H1 (cell line): ENCODE measurements around the gene KANSL1L. TPM values are rescaled to one million over a fixed set of nuclear protein-coding genes. Genes with fewer than 3 reads are reported as not detected.

ENCODE experiments used
- CTCF ChIA-PET: fragments of 300-600 bp; sonication (Branson Sonifier 250); formaldehyde crosslinking; loops from one replicate; lab custom pipeline; 2021; ENCODE audit not compliant: partially characterized antibody; lab: Charles Lee
- POLR2A ChIA-PET: fragments of 300-600 bp; sonication (Branson Sonifier 250); formaldehyde crosslinking; loops from one replicate; lab custom pipeline; 2021; ENCODE audit warnings: inconsistent platforms; ENCODE audit not compliant: partially characterized antibody; lab: Charles Lee
- DNase-seq, 2 experiments: peaks; one replicate each; pipeline versions ENCODE4 v3.0.0 to v3.0.0-alpha.2; 2010 to 2022; ENCODE audit warnings: low spot score in 2 of 2, low read depth in 1 of 2, mixed read lengths in 1 of 2
- FAIRE-seq: peaks from 2 replicates; lab custom pipeline; 2011; peaks lifted over from hg19 to GRCh38; lab: Jason Lieb, UNC
- H2AFZ ChIP-seq: 2 replicates; pipeline ENCODE4 v1.8.1; 2012; ENCODE audit warnings: low read length, inconsistent platforms
- H2AK5ac ChIP-seq: 2 replicates; pipeline ENCODE4 v1.6.1; 2013; ENCODE audit warnings: low read depth, low read length
- H2BK120ac ChIP-seq: replicated peaks from 2 replicates; pipeline ENCODE3; 2013; ENCODE audit warnings: low read depth, low read length, inconsistent platforms
- H2BK12ac ChIP-seq: 2 replicates; pipeline ENCODE4 v1.6.1; 2013; ENCODE audit warnings: low read depth, low read length
- H2BK15ac ChIP-seq: 2 replicates; pipeline ENCODE4 v1.6.1; 2013; ENCODE audit warnings: low read length
- H2BK20ac ChIP-seq: 2 replicates; pipeline ENCODE4 v1.6.1; 2013; ENCODE audit warnings: low read length
- H2BK5ac ChIP-seq: 2 replicates; pipeline ENCODE4 v1.6.1; 2013; ENCODE audit warnings: low read depth, low read length
- H3K14ac ChIP-seq: 2 replicates; pipeline ENCODE4 v1.6.1; 2013; ENCODE audit warnings: inconsistent platforms; ENCODE audit not compliant: insufficient read length
- H3K18ac ChIP-seq: 2 replicates; pipeline ENCODE4 v1.6.1; 2013; ENCODE audit warnings: low read length; ENCODE audit errors: extremely low read depth
- H3K23ac ChIP-seq: 2 replicates; pipeline ENCODE4 v1.6.1; 2013; ENCODE audit warnings: inconsistent platforms; ENCODE audit not compliant: insufficient read length
- H3K23me2 ChIP-seq: 2 replicates; pipeline ENCODE4 v1.6.1; 2013; ENCODE audit warnings: low read depth, low read length
- H3K27ac ChIP-seq: 2 replicates; pipeline ENCODE4 v1.6.1; 2011; ENCODE audit warnings: low read depth, low read length, inconsistent platforms
- H3K27me3 ChIP-seq, 4 experiments: replicated peaks in 1 of 4; 1 replicate in 1 of 4; 2 replicates in 3 of 4; pipeline versions ENCODE4 v1.6.1 to v1.8.1; 2011 to 2013; ENCODE audit warnings: low read length in 3 of 4, mild to moderate bottlenecking in 3 of 4, inconsistent platforms in 2 of 4, mixed read lengths in 2 of 4, moderate library complexity in 1 of 4; ENCODE audit not compliant: control insufficient read depth in 3 of 4, insufficient read depth in 3 of 4; ENCODE audit errors: extremely low read depth in 1 of 4
- H3K36me3 ChIP-seq, 4 experiments: 2 replicates each; pipeline versions ENCODE4 v1.6.1 to v1.8.1; 2011 to 2013; ENCODE audit warnings: mild to moderate bottlenecking in 4 of 4, low read length in 3 of 4, moderate library complexity in 2 of 4, control low read depth in 1 of 4, inconsistent platforms in 1 of 4; ENCODE audit not compliant: insufficient read depth in 4 of 4, control insufficient read depth in 2 of 4
- H3K4ac ChIP-seq: replicated peaks from 2 replicates; pipeline ENCODE3; 2013; ENCODE audit warnings: low read length, low read depth, mixed read lengths, inconsistent platforms; ENCODE audit not compliant: insufficient read length
- H3K4me1 ChIP-seq, 4 experiments: replicated peaks in 1 of 4; 1 replicate in 1 of 4; 2 replicates in 3 of 4; pipeline versions ENCODE4 v1.6.1 to v1.8.1; 2011 to 2013; ENCODE audit warnings: low read length in 3 of 4, inconsistent platforms in 2 of 4, mixed read lengths in 1 of 4; ENCODE audit not compliant: insufficient read depth in 4 of 4, control insufficient read depth in 3 of 4
- H3K4me2 ChIP-seq, 2 experiments: 2 replicates each; pipeline versions ENCODE4 v1.6.1 to v1.8.1; 2011 to 2013; ENCODE audit warnings: low read depth in 2 of 2, low read length in 2 of 2, control low read depth in 1 of 2, inconsistent platforms in 1 of 2, mild to moderate bottlenecking in 1 of 2; ENCODE audit not compliant: insufficient read depth in 1 of 2
- H3K4me3 ChIP-seq, 4 experiments: fragments of 200-600, 300-600 bp in 1 of 4; sonication (generic), shearing (Covaris generic), sonication (Bioruptor Twin) in 1 of 4; 2 replicates each; pipeline versions ENCODE4 v1.5.1 to v1.8.1; 2011 to 2016; ENCODE audit warnings: low read length in 4 of 4, low read depth in 3 of 4, control low read depth in 2 of 4, inconsistent platforms in 2 of 4, mild to moderate bottlenecking in 2 of 4, mixed read lengths in 1 of 4, moderate library complexity in 1 of 4; ENCODE audit not compliant: insufficient read depth in 2 of 4; ENCODE audit errors: extremely low read depth in 1 of 4
- H3K56ac ChIP-seq: replicated peaks from 2 replicates; pipeline ENCODE3; 2013; ENCODE audit warnings: low read depth, mild to moderate bottlenecking, mixed read lengths, low read length, inconsistent platforms; ENCODE audit not compliant: insufficient read length
- H3K79me1 ChIP-seq: 2 replicates; pipeline ENCODE4 v1.6.1; 2013; ENCODE audit warnings: low read depth, low read length, control low read depth
- H3K79me2 ChIP-seq, 2 experiments: 2 replicates each; pipeline versions ENCODE4 v1.6.1 to v1.8.1; 2012 to 2013; ENCODE audit warnings: low read length in 2 of 2, mild to moderate bottlenecking in 2 of 2, inconsistent platforms in 1 of 2; ENCODE audit not compliant: insufficient read depth in 2 of 2, control insufficient read depth in 1 of 2
- H3K9ac ChIP-seq, 4 experiments: replicated peaks in 1 of 4; 1 replicate in 1 of 4; 2 replicates in 3 of 4; pipeline versions ENCODE4 v1.6.1 to v1.8.1; 2011 to 2013; ENCODE audit warnings: low read depth in 3 of 4, low read length in 3 of 4, control low read depth in 2 of 4, mild to moderate bottlenecking in 2 of 4, moderate library complexity in 2 of 4, inconsistent platforms in 1 of 4; ENCODE audit errors: extremely low read depth in 1 of 4
- H3K9me3 ChIP-seq, 2 experiments: 2 replicates each; pipeline versions ENCODE4 v1.6.1 to v1.8.1; 2012 to 2013; ENCODE audit warnings: mild to moderate bottlenecking in 2 of 2, moderate library complexity in 2 of 2, control low read depth in 1 of 2, inconsistent platforms in 1 of 2, low read depth in 1 of 2, low read length in 1 of 2, mixed read lengths in 1 of 2; ENCODE audit not compliant: insufficient read depth in 2 of 2
- H4K20me1 ChIP-seq, 2 experiments: replicated peaks in 1 of 2; 2 replicates each; pipeline versions ENCODE3 to v1.8.1; 2011 to 2013; ENCODE audit warnings: inconsistent platforms in 2 of 2, low read length in 2 of 2, mild to moderate bottlenecking in 1 of 2; ENCODE audit not compliant: insufficient read depth in 2 of 2, control insufficient read depth in 1 of 2
- H4K5ac ChIP-seq: 2 replicates; pipeline ENCODE4 v1.6.1; 2013; ENCODE audit warnings: low read length, low read depth, mixed read lengths, inconsistent platforms; ENCODE audit not compliant: insufficient read length
- H4K8ac ChIP-seq: 2 replicates; pipeline ENCODE4 v1.8.0; 2013; ENCODE audit warnings: mild to moderate bottlenecking, moderate library complexity, low read length, inconsistent platforms; ENCODE audit not compliant: insufficient read depth; ENCODE audit errors: extremely low read depth
- H4K91ac ChIP-seq: replicated peaks from 2 replicates; pipeline ENCODE3; 2013; ENCODE audit warnings: low read length, mixed read lengths, inconsistent platforms; ENCODE audit not compliant: insufficient read length
- BACH1 ChIP-seq: IDR thresholded peaks from 2 replicates; pipeline ENCODE4 v1.6.1; 2012; ENCODE audit warnings: low read length, improper control_type of control experiment
- BRCA1 ChIP-seq: IDR thresholded peaks from 2 replicates; pipeline ENCODE4 v1.6.1; 2012; ENCODE audit warnings: low read depth, low read length, improper control_type of control experiment
- CBX8 ChIP-seq: fragments of 300-800, 300-1000 bp; sonication (generic); IDR thresholded peaks from 2 replicates; pipeline ENCODE4 v1.7.1; 2016; ENCODE audit warnings: low read depth, low read length, borderline replicate concordance
- CHD2 ChIP-seq: IDR thresholded peaks from 2 replicates; pipeline ENCODE4 v1.6.1; 2012; ENCODE audit warnings: low read length, improper control_type of control experiment
- GABPA ChIP-seq: IDR thresholded peaks from 2 replicates; pipeline ENCODE4 v1.6.1; 2011; ENCODE audit warnings: mild to moderate bottlenecking, low read length, moderate library complexity, borderline replicate concordance; ENCODE audit not compliant: insufficient read depth
- JUN ChIP-seq: IDR thresholded peaks from 2 replicates; pipeline ENCODE4 v1.6.1; 2011; ENCODE audit warnings: low read depth, mild to moderate bottlenecking, improper control_type of control experiment, low read length
- KDM4A ChIP-seq: IDR thresholded peaks from one replicate; pipeline ENCODE4 v1.7.1; 2012; ENCODE audit warnings: low read depth, mild to moderate bottlenecking, moderate library complexity, low read length, inconsistent platforms; ENCODE audit not compliant: severe bottlenecking
- MAFK ChIP-seq: IDR thresholded peaks from 2 replicates; pipeline ENCODE4 v1.6.1; 2012; ENCODE audit warnings: low read depth, mild to moderate bottlenecking, improper control_type of control experiment, low read length
- POLR2A ChIP-seq, 2 experiments: IDR thresholded peaks; 1 replicate in 1 of 2; 2 replicates in 1 of 2; pipeline ENCODE4 v1.6.1; 2011; ENCODE audit warnings: low read depth in 2 of 2, low read length in 2 of 2, mild to moderate bottlenecking in 2 of 2; ENCODE audit errors: control extremely low read depth in 1 of 2
- RAD21 ChIP-seq, 2 experiments: IDR thresholded peaks in 1 of 2; conservative IDR thresholded peaks in 1 of 2; 2 replicates each; pipeline ENCODE4 v1.6.1; 2011; ENCODE audit warnings: low read depth in 2 of 2, low read length in 2 of 2, improper control_type of control experiment in 1 of 2, inconsistent platforms in 1 of 2, mild to moderate bottlenecking in 1 of 2, moderate library complexity in 1 of 2
- RBBP5 ChIP-seq: IDR thresholded peaks from 2 replicates; pipeline ENCODE4 v1.7.1; 2012; ENCODE audit warnings: low read depth, mild to moderate bottlenecking, inconsistent platforms, low read length, moderate library complexity, borderline replicate concordance
- SP4 ChIP-seq: IDR thresholded peaks from 2 replicates; pipeline ENCODE4 v1.6.1; 2012; ENCODE audit warnings: low read length, inconsistent platforms
- TAF7 ChIP-seq: optimal IDR thresholded peaks from 2 replicates; pipeline ENCODE3; 2011; ENCODE audit warnings: low read depth, mild to moderate bottlenecking, inconsistent platforms, low read length, moderate library complexity, borderline replicate concordance
- TBP ChIP-seq: IDR thresholded peaks from 2 replicates; pipeline ENCODE4 v1.6.1; 2011; ENCODE audit warnings: low read depth, low read length, improper control_type of control experiment
- TEAD4 ChIP-seq: IDR thresholded peaks from 2 replicates; pipeline ENCODE4 v1.6.1; 2012; ENCODE audit warnings: low read depth, low read length, inconsistent platforms, mixed read lengths
- WGBS, 2 experiments: shearing (Covaris generic) in 1 of 2; methylation state at CpG; one replicate each; pipeline versions ENCODE4 v1.1.6 to v1.1.7; 2013 to 2015; ENCODE audit warnings: low lambda C conversion rate in 2 of 2, mixed read lengths in 2 of 2, inconsistent platforms in 1 of 2, low coverage in 1 of 2, missing lambda C conversion rate in 1 of 2; ENCODE audit not compliant: insufficient replicate concordance in 2 of 2, insufficient coverage in 1 of 2, insufficient read length in 1 of 2; ENCODE audit errors: extremely low coverage in 1 of 2, missing lambda C conversion rate in 1 of 2; 5-methylcytosine and 5-hydroxymethylcytosine counted together
- polyA plus RNA-seq, 7 experiments: library from polyadenylated mRNA; depleted of rRNA in 3 of 7; stranded (reverse) in 5 of 7; unstranded in 2 of 7; fragments of >200 nt in 5 of 7; fragments of 200-250 nt in 2 of 7; gene quantifications; 1 replicate in 5 of 7; 2 replicates in 1 of 7; 4 replicates in 1 of 7; pipeline versions ENCODE4 v1.2.1 to v1.2.3, GENCODE V29; 2011 to 2013; ENCODE audit warnings: missing spikeins in 2 of 7, mixed read lengths in 2 of 7
- total RNA-seq: library from RNA; stranded (reverse); fragmentation: NEBNext Ultra II Directional; extraction: Animal tissue kit (Norgen Biotek cat#: 25700); gene quantifications from 2 replicates; pipeline ENCODE4 v1.2.1, GENCODE V29; 2021

The KANSL1L gene
- total and polyA plus RNA-seq, 2 of the 8 experiments (the other 6 are each of a cell fraction or from before 2014, with no cell fraction given) = 5.4 to 17.2 TPM

DNA sequence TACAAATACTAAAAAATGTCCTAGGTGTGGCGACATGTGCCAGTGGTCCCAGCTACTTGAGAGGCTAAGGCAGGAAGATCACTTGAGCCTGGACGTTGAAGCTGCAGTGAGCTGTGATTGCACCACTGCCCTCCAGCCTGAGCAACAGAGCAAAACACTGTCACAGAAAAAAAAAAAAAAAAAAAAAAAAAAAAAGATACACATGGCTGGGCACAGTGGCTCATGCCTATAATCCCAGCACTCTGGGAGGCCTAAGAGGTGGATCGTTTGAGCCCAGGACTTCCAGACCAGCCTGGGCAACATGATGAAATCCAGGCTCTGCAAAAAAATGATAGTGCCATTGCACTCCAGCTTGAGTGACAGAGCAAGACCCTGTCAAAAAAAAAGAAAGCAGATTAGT, 13.7 kb downstream of the KANSL1L start:
- CTCF ChIA-PET = interaction anchor here (0.6 to 1.6 kb wide), 3 partner anchors 39 to 133 kb away, joined by 3 to 4 read pairs (median 3); no protein-coding TSS in a partner anchor
- H4K91ac ChIP-seq = no peak overlapping the region
- H3K79me1 ChIP-seq = no peaks in the 10 kb centered on the region; the same call in 1 of the 2 replicates
- no peaks in the 10 kb centered on the region for H3K27me3 ChIP-seq
- H3K56ac ChIP-seq = no peak overlapping the region
- H3K9ac ChIP-seq = no peak overlapping the region
- H3K27ac ChIP-seq = no peak overlapping the region
- H3K23ac ChIP-seq = no peak overlapping the region
- H2AK5ac ChIP-seq = no peak overlapping the region
- no peak overlapping the region for H3K14ac ChIP-seq
- no peaks in the 10 kb centered on the region for H3K4me1 ChIP-seq
- H4K20me1 ChIP-seq = no peaks in the 10 kb centered on the region
- 94% methylated on average over 3 of the region's 3 CpGs; no CpG with 5 or more reads in 1 of the 2 experiments for whole genome bisulfite sequencing, 2 experiments
- H2BK15ac ChIP-seq = no peak overlapping the region
- no peaks in the 10 kb centered on the region for H3K23me2 ChIP-seq
- no peak overlapping the region for H4K5ac ChIP-seq
- H3K36me3 ChIP-seq = peaks cover 0 to 15% (median 3%) of the 10 kb centered on the region in 4 experiments; a peak in 3 of 8 replicates
- no peak overlapping the region for H3K18ac ChIP-seq
- H3K4me3 ChIP-seq = no peak overlapping the region
- DNase-seq (no peak), FAIRE-seq (no peak)
- H2BK12ac ChIP-seq = no peak overlapping the region
- no peaks in the 10 kb centered on the region for H3K9me3 ChIP-seq
- H2BK120ac ChIP-seq = no peak overlapping the region
- H4K8ac ChIP-seq = no peak overlapping the region
- POLR2A ChIA-PET = interaction anchor here (1.0 to 1.2 kb wide), 3 partner anchors 11 to 155 kb away, joined by 3 to 4 read pairs (median 4); no protein-coding TSS in a partner anchor
- H2BK5ac ChIP-seq = no peak overlapping the region
- no peak overlapping the region for H2BK20ac ChIP-seq
- no peak overlapping the region for H3K4me2 ChIP-seq
- H3K4ac ChIP-seq = no peak overlapping the region
- H2AFZ ChIP-seq = no peak overlapping the region
- H3K79me2 ChIP-seq = peaks cover 0 to 55% of the 10 kb centered on the region in 2 experiments; a peak in 3 of 4 replicates
- TF ChIP-seq POLR2A (IDR thresholded peaks at IDR 0.05; ENCODE audit: control extremely low read depth in 1 of 2, low read depth in 2 of 2, low read length in 2 of 2) = no peak
- no peak for TF ChIP-seq GABPA
- TF ChIP-seq TEAD4 = no peak
- no peak for TF ChIP-seq MAFK
- TF ChIP-seq KDM4A = no peak
- TF ChIP-seq JUN = no peak
- no peak for TF ChIP-seq RBBP5
- no peak for TF ChIP-seq BACH1
- TF ChIP-seq TAF7 = no peak
- no peak for TF ChIP-seq CBX8
- no peak for TF ChIP-seq TBP
- TF ChIP-seq RAD21 (IDR thresholded peaks at IDR 0.05 in 1 of 2, conservative IDR thresholded peaks at IDR 0.05 in 1 of 2; ENCODE audit: low read depth in 2 of 2, low read length in 2 of 2) = no peak
- TF ChIP-seq BRCA1 = no peak
- TF ChIP-seq SP4 = no peak
- no peak for TF ChIP-seq CHD2
